Hematopoietic multipotent progenitor cell treated with erythropoietin and hydrocortisone succinate and interleukin-3 and kit ligand, for 4 days (in vitro differentiated cells): ENCODE data around the gene ZNF385A.
A peak's percentile ranks its signal among the peaks of the same experiment; 100 is the strongest.

Experiments
- DNase-seq: peaks from one replicate; pipeline ENCODE4 v3.0.0-alpha.2; 2015

The ZNF385A gene, protein sequence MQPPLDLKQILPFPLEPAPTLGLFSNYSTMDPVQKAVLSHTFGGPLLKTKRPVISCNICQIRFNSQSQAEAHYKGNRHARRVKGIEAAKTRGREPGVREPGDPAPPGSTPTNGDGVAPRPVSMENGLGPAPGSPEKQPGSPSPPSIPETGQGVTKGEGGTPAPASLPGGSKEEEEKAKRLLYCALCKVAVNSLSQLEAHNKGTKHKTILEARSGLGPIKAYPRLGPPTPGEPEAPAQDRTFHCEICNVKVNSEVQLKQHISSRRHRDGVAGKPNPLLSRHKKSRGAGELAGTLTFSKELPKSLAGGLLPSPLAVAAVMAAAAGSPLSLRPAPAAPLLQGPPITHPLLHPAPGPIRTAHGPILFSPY

DNA sequence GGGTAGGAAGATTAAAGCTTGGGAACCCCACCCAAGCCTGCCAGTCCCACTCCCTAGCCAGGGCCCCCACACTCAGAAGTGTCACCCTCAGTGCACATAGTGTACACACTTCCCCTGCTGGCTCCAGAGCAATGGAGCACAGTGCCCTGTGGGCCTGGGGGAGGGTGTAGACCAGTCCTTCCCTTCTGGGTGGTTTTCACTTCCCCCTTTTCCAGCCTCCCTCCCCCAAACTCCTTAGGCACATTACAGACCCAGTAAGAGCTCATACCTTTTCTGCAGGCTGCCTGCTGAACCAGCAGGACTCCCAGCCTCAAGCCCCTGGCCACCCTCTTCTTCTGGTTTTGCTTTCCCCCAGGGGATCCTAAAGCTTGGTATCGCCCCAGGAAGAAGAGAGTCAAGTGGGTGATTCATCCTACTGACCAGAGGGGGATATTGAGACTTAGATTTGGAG is at the start of gene ZNF385A:
Gene ZNF385A, minus strand, starts transcription at position 143 of the 451 bp plus-strand sequence. CDS start 219 bp downstream, outside the sequence.
- peak; percentile 81 for DNase-seq

DNA sequence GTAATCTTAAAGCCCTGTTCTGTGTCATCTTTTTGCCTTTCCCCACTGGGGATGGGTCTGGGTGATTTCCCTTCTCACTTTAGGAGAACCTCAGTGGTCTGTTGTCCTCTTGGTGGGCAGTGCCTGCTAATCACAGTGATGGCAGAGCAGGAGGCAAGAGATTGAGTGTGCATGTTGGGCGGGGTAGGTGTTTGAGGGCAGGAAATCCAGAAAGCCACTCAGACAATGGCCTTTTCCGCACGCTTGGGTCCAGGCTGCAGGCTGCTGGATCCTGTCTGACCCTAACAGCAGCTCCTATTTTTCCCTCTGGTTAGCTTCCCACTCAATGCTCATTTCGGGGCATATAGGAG is 48.3 kb upstream of the ZNF385A start:
- DNase-seq, result no peak

DNA sequence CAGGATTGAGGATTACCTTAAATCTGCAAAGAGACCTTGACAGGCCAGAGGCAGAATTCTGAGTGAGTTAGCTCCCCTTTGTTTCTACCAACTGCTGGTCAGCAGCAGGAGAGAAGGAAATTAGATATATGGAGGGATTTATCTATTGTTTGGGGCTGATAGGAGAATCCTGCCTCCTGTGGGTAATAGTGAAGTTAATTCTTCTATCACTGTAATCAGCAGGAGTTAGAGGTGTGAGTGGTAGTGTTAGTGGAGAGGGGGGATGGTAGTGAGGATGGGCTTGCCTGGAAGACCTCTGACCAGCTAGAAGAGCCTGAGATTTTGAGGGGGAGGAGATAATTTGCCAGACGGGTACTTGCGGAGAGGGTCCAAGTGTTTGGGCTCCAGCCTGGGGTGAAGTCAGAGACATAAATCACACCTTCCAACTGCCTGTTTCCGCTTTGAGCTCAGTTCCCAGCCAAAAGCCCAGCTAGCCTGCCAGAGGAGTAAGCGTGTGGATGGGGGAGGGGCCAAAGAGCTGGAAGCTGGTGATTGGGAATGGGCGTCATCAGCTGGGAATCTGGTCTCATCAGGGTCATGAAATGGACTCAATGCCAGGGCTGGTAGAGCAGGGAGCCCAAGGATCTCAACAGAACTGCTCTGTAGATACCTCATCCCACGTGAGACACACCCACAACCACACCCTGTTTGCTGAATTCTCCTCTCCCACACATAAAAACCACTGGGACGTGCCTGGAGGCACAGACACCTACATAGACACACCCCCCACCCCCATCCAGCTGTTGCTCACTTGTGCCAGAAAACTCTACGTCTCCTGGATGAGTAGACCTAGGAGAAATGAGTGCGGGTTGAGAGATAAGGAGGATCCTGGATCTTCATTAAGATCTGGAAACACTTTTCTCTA is 47.6 kb upstream of the ZNF385A start:
- DNase-seq, result no peak

DNA sequence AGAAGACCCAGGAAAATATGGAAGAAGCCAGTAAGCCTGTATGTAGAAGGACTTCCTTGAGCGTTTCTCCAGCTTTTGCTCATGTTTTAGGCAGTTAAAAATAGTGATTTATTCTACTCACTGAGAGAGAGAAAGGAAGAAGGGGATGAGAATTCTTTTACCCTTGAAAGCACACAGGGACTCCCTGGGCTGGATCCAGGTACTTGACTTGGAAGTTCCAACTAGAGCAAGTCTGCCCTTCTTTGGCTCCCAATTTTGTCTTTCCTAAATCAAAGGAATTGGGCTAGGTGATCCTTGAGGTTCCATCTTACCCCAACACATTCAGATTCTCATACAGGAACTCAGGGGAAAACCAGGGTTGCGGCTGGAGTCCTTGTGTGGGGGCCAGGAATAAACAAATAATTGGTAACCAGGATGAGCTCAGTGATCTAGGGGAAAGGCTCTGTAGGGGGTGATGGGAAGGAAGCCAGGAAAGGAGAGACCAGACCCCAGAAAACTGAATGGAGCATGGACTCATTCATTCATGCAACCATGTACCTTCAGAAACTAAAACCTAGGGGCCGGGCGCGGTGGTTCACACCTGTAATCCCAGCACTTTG is 46.0 kb upstream of the ZNF385A start:
- no peak for DNase-seq

DNA sequence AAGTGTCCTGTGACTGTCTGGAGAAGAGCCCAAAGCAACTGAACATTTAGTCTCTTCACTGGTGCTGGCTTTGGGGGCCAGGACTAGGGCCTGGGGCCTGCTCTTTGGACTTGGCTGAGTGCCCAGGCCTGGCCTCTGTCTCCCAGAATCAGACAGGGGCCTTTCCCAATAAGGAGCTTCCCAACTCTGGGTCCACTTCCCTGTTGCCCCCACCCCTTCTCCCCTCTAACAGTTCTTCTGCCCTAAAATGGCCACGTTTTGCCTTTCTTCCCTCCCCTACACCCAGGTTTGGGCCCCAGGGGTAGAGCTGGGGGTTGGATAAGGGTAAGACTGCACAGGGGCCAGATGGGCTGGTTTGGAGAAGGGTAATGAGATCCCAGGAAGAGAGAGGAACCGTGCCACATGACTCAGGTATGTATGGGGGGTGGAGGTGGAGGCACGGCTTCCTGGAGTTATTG is 44.5 kb upstream of the ZNF385A start:
- DNase-seq, result no peak

DNA sequence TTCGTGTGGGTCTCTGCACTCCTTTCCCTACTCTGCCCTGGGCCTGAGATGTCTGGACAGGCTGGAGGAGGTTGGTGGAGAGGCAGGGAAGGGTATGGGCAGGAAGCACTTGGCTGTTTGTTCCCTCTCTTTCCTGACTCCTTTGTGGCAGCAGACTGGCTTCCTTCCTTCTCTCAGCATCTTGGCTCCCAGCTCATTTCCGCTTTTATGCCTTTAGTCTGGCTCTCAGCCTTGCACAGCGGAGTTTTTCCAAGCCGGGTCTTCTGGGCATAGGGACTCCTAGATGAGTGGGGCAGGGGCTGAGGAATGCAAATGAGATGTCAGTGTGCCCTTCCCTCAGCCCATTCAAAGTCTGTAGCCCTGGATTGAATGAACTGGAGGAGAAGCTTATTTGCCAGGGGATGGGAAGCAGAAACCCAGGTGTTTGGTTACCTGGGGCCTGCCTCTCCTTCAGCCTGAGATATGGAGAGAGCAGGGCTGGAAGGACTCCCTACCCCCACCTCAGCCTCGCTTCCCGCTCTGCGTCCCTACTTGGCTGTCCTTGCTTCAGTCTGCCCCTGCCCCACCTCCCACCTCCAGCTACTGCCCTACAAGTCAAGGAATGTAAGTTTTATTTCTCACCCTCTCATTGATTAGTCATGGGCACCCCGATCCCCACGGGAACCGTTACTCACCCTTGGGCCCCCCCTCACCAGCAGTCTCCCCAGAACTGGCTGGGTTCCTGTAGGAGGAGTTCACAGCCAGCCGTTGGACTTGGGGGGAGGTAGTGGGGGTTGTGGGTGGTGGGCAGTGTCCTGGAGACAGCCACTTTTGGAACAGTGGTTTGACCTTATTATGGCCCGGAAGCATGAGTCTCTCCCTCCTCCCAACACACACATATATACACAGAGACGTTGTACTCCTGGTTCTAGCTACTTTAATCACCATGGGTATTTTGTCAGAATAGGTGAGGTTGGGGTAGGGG is 43.8 kb upstream of the ZNF385A start:
- DNase-seq, result peak; percentile 42

DNA sequence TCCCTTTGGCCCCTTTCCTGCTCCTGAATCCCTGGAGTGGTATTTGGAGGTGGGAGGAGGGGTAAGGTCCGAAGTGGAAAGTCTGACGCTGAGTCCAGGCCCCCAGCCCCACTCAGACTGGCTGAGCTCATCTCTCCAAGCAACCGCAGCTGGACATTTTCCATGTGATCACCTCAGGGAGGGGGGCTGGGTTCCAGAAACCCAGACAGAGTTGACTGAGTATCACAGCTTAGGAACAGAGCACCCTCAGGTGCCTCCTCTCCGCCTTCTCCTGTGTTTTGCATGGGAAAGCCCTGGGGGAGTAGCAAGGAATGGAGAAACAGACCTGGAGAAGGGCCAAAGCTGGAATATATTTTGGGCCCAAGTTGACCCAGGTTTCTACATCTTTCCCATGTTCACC is 42.6 kb upstream of the ZNF385A start:
- no peak for DNase-seq

DNA sequence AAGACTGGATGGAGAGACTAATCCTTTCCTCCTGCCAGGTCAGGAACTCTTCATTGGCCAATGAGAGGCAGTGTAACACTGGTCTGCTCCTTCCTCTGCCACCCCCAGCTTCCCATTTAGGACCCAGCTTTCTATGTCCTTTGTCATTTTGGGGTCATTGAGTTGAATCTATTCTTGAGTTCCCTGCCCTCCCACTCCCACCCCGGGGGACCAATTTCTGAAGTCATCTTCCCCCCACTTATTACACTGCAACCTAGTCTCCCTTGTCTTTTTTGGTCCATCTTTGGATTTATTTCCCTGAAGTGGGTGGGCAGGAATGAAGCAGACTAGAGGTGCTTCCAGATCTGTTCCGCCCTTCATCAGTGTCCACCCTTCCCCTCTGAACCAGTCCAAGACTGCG is 42.2 kb upstream of the ZNF385A start:
- DNase-seq, result no peak

DNA sequence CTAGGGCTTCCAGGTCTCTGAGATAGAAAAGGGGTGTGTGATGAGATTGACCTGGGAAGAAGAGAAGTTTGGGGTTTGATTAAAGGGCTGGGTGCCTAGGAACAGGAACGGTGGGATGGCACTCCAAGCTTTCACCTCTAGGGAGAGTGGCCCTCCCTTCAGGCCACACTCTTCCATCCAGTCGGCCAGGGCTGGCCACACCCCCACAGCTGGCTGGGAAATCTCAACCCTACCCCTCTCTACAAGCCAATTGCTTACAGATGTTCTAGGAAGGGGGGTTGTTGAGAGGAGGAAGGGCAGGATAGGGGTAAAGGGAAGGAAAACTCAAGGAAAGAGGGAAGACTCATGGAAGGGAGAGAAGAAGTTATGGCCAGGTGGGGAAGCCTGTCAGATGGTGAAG is 41.2 kb upstream of the ZNF385A start:
- DNase-seq, result no peak

DNA sequence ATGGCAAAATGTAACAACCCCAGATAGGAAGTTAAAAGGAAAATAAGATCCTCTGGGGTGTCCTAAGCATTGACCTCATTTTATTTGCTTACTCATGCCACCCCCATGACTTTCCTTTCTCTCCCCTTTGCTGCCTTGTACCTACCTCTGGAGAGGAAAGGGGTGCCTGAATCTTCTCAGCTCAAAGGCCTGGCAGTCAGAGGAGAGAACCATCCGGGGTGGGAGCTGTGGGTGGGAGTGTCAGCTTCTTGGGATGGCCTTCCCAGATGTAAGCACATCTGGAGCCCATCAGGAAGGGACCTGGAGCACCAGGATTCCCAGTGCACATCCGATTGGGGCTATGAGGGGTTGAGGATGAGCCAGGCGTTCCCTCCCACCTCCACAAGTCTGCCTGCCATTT is 39.7 kb upstream of the ZNF385A start:
- no peak for DNase-seq

DNA sequence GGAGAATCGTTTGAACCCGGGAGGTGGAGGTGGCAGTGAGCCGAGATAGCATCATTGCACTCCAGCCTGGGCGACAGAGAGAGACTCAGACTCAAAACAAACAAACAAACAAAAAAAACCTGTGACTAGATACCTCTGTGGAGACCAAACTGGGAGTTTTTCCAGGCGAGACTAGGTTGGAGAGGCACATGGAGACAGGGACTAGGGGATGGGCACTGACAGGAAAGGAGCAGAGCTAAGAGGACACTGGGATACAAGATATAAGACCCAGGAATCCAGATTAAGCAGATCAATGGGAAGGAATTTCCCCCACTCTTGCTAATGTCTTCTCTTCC is 39.2 kb upstream of the ZNF385A start:
- no peak for DNase-seq

DNA sequence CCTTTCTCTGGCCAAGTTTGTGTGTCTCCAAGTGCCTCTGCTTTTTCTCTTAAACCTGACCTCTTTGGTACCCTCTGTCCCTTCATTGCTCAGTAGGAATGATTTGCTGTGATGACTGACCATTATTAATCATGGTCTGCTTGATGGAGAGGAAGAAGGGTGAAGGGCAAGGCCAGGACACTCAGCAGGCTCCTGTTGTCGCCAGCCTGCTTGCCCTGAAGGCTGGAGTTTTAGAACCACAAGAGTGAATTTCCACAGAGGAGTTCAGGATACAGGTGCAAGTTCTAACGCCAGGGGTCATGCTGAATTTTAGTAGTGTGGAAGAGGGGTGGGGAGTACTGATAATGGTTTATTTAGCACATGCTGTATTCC is 37.3 kb upstream of the ZNF385A start:
- no peak for DNase-seq

DNA sequence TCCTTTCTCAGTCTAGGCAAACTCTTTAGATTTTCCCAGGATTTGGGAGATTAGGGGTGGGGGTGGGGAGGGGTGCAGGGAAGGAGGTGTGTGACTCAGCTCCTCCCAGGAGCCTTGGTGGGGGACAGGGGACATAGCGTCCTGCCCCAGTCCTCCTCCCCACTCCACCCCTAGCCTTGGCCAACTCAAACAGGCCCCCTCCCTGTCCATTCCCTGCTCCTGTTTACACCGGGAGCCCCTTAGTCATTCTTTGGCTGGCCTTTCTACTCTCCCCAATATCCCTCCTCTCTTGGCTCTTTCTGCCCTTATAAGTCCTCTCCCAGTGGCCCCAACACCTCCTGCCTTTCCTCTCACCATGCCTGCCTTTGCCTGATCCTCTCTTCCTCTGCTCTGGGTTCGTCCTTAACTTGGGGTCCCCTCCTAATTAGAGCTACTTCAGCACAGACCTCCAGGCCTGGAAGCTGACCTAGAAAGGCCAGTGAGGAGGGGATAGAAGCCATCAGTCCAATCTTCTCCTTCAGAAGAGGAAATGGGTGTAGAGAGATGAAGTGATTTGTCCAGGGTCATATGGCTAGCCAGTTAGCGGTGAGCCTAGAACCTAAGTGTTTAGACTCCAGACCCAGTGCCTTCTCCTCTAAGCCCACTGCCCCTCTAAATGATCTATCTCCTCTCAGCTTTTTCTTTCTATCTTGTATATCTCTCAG is 36.8 kb upstream of the ZNF385A start:
- no peak for DNase-seq

DNA sequence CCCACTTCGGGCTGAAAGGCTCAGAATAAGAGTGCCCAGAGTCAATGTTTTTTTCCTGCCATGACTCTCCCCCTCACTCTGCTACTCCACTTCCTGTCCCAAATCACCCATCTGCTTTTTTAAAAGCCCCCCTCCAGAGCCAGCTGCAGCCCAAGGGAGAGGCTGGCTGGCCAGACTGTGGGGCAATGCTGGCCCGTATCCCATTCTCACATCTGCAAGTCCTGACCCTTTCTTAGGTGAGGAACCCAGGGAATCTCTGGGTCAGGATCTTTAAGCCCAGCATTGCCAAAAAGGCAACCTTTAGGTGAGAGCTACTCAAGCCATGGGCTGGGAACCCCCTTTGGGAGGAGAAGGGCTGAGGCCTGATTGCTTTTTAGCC is 36.2 kb upstream of the ZNF385A start:
- DNase-seq, result no peak

DNA sequence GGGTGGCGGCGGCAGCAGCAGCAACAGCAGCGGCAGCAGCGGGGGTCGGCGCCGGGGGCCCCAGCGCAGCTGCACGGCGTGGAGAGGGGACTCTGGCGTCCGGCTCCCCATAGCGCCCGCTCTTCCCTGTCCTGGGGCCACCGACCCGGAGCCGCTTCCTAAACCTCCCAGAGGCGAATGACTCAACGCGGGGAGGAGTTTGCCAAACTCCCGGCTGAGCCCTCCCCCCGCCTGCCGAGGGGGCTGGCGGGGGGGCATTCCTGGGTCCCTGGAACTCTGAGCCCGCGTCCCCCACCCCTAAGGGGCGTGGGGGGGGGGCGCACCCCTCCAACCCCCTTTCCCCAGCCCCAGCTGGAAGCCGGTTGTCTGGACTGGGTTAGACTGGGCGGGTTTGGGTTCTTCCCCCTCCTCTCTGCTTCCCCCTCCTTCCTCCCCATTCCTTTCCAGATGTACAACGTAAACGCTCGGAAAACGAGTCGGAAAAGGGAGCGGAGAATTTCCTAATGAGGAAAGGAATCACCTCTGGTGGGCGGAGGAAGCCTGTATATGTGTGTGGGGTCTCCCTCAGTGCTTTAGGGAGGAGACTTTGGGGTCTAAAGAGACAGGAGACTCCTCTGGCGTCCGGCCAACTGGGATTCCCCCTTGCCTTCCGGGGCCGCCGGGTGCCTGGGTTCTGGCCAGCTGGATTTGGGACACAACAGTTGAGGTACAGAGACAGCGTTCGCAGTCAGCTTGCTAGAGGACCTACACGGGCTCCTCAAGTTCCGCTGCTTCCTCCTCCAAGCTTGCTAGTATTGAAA is 34.8 kb upstream of the ZNF385A start, which contains the start of gene ITGA5:
Gene ITGA5, minus strand, starts transcription at position 179 of the 800 bp plus-strand sequence. Its CDS starts 68 bp downstream, at position 111.
- peak; percentile 63 for DNase-seq

DNA sequence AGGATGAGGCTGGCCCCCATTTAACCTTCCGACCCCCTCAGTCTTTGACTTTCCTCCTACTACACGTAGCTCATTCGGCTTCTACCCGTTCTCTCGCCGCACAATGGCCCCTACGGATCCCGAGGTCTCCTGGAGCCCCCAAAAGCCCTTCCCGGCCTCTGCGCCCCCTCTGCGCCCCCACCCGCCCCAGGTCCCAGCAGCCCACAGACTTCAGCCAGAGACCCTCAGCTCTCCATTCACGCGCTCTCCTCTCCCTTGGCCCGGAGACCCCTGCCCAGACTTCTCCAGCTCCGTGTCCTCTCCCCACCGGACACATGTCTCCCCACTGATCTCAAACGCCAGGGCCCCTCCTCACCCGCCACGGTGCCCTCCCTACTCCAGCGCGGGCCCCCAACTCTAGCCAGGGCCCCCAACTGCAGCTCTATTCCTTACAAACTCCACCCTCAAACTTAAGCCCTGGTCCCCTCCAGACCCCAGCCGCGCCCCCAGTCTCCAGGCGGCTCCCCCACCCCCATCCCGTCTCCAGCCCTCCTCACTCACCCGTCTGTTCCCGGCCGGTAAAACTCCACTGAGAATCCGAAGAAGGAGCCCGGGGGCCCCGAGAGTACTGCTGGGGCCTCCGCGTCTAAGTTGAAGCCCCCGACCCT is 34.0 kb upstream of the ZNF385A start:
- DNase-seq, result no peak

DNA sequence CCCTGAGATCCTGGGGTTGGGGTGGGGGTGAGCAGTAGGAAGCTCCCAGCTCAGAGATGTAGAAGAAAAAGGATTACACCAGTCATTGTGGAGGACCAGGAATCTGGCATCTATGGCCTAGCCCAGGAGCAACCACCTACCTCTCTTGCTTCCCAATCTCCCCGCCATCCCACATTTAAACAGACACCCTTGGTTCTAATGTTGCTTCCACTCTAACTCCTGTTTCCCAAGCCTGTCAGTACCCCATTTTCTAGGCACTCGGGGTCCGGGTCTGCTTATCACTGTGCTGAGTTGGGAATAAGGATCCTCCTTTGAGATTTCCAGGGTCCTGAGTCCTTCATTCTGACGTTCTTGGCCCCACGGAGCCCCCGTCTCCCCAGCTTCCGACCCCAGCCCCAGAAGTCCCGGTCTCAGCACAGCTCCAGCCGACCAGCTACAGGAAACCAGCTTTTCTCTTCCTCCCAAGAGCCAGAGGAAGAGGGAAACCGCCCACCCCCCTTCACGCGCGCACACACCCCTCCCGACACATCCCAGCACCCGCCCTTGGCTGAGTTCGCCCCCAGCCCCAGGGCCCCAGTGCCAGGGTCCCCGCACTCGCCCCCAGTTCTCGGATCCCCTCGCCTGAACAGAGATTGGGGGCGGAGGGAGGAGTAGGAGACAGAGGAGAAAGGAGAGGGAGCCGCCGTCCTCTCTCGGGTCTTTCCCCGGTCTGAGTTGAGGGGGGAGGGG is 33.3 kb upstream of the ZNF385A start:
- DNase-seq, result no peak

DNA sequence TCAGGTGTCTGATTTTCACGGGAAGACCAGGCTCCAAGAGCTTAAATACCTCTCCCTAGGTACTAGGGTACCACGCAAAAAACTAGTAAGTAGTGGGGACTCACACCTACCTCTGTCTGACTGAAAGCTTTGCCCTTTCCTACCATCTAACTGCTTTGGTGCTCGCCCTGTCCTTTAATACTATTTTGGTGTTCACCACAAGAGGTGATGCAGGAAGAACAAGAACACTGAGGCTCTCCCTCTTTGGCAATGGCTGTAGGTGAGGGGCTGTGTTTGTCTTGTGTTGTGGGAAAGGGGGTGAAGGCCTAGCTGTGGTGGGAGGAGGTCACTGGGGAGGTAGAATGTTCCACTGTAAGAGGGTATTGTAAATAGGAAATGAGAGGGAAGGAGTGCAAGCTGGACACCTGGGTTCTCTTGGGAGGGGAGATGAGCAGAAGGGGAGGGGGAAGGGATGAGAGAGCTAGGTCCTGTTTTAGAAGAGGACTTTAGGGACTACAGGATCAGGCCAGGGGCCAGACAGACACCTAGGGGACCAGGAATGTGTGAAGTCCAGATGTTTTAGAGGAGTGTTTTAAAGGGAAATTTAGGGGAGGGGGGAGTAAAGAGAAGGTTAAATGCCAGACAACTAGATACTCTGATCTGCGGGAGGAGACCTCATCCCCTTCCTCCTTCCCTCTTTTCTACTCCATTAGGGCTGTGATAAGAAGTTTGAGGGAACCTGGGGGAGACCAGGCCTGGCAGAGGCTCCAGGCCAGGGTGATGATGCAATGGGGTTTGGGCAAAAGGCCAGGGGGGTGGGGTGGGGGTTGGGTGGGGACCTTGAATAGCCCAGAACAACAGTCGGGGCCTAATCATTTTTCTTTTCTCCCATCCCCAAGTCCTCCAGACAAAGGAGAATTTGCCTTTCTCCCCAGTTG is 32.4 kb upstream of the ZNF385A start:
- DNase-seq, result peak; percentile 72
